SK-N-MC (cell line): ENCODE results near the gene GRIA2.

Experiments used
- EZH2 ChIP-seq: fragments of 200-600 bp; sonication (generic); IDR thresholded peaks from one replicate; pipeline ENCODE4 v1.6.1; 2017; ENCODE audit warnings: antibody characterized with exemption
- POLR2AphosphoS5 ChIP-seq: IDR thresholded peaks from 2 replicates; pipeline ENCODE4 v1.6.1; 2012; ENCODE audit warnings: mild to moderate bottlenecking, low read depth, low read length, borderline replicate concordance

DNA sequence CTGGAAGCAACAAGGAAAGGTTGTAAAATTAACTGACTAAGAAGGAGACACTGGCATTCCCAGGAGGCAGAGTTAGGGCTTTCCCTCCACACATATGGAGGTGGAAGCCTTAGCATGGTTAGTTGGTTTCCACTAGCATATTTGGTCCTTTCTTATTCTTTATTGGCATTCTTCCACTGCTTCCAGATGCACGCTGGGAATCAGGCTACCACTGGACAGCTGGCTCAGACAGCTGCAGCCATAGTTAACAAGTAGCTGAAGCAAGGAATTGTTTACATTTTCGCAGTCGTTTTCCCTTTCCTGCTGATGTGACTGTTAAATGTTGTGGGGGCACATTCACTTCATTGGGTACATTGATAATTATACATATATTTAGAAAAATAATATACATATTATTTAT, 169.2 kb downstream of the GRIA2 start:
- TF ChIP-seq EZH2 = no peak
- TF ChIP-seq POLR2AphosphoS5 = no peak
